IMR-90 (cell line): ENCODE results near the gene GRB14.

Experiments used
- CEBPB ChIP-seq: IDR thresholded peaks from 2 replicates; pipeline ENCODE4 v1.6.1; 2012; ENCODE audit warnings: low read depth, low read length, improper control_type of control experiment
- CHD1 ChIP-seq: IDR thresholded peaks from 2 replicates; pipeline ENCODE4 v1.6.1; 2012; ENCODE audit warnings: low read depth, low read length, improper control_type of control experiment
- CTCF ChIP-seq: conservative IDR thresholded peaks from 2 replicates; pipeline ENCODE4 v1.5.1; 2012; ENCODE audit warnings: mild to moderate bottlenecking, low read depth, low read length, improper control_type of control experiment
- MAFK ChIP-seq: IDR thresholded peaks from 2 replicates; pipeline ENCODE4 v1.6.1; 2012; ENCODE audit warnings: low read depth, low read length, improper control_type of control experiment
- MAZ ChIP-seq: IDR thresholded peaks from 2 replicates; pipeline ENCODE4 v1.6.1; 2012; ENCODE audit warnings: low read depth, mild to moderate bottlenecking, low read length, improper control_type of control experiment, moderate library complexity, borderline replicate concordance
- POLR2A ChIP-seq: IDR thresholded peaks from 2 replicates; pipeline ENCODE4 v1.6.1; 2012; ENCODE audit warnings: mild to moderate bottlenecking, low read depth, low read length
- RAD21 ChIP-seq: IDR thresholded peaks from 2 replicates; pipeline ENCODE4 v1.6.1; 2012; ENCODE audit warnings: low read length, improper control_type of control experiment
- RCOR1 ChIP-seq: IDR thresholded peaks from 2 replicates; pipeline ENCODE4 v1.6.1; 2012; ENCODE audit warnings: mild to moderate bottlenecking, low read length, improper control_type of control experiment; ENCODE audit not compliant: insufficient replicate concordance
- SMC3 ChIP-seq: fragments of 150-350 bp; IDR thresholded peaks from 2 replicates; pipeline ENCODE4 v1.6.1; 2016; ENCODE audit warnings: low read depth, mild to moderate bottlenecking, antibody characterized with exemption, low read length, moderate library complexity
- USF2 ChIP-seq: fragments of 150-350 bp; IDR thresholded peaks from 2 replicates; pipeline ENCODE4 v1.6.1; 2017; ENCODE audit warnings: mild to moderate bottlenecking, antibody characterized with exemption, low read length, low read depth

GRCh38 chr2:164569378-164569777 lies 51.9 kb downstream of the GRB14 start:
- TF ChIP-seq SMC3 (no peak), CEBPB (no peak), MAFK (no peak), CTCF (no peak), RCOR1 (no peak), RAD21 (no peak), USF2 (no peak), MAZ (no peak), CHD1 (no peak), POLR2A (no peak)
